Neural cell (in vitro differentiated cells): ENCODE results near the gene RPS6KA2. TPM values are rescaled to one million over a fixed set of nuclear protein-coding genes. Genes with fewer than 3 reads are reported as not detected.

Experiments
- H2AFZ ChIP-seq: fragments of 200-600, 300-800 bp; sonication (generic), shearing (Covaris generic); 2 replicates; pipeline ENCODE4 v1.6.0; 2014; ENCODE audit warnings: low read depth, mild to moderate bottlenecking, antibody characterized with exemption, low read length, moderate library complexity
- H3F3A ChIP-seq: fragments of 200-600 bp; shearing (Covaris generic); 2 replicates; pipeline ENCODE4 v1.6.1; 2016; ENCODE audit warnings: mild to moderate bottlenecking, moderate library complexity, mixed read lengths, antibody characterized with exemption, low read length; ENCODE audit not compliant: insufficient read depth, poor library complexity, severe bottlenecking
- H3K27ac ChIP-seq: fragments of 200-600, 300-800 bp; sonication (generic), shearing (Covaris generic); 2 replicates; pipeline ENCODE4 v1.5.1; 2014; ENCODE audit warnings: mild to moderate bottlenecking, low read length, moderate library complexity
- H3K27me3 ChIP-seq: fragments of 300-800, 200-600 bp; sonication (generic), shearing (Covaris generic); 2 replicates; pipeline ENCODE4 v1.6.0; 2014; ENCODE audit warnings: mild to moderate bottlenecking, low read depth, low read length, moderate library complexity; ENCODE audit not compliant: insufficient read depth
- H3K36me3 ChIP-seq: fragments of 300-800, 200-600 bp; sonication (generic), shearing (Covaris generic); 2 replicates; pipeline ENCODE4 v1.5.1; 2014; ENCODE audit warnings: mild to moderate bottlenecking, antibody characterized with exemption, low read length, moderate library complexity; ENCODE audit not compliant: insufficient read depth
- H3K4me2 ChIP-seq: fragments of 300-800, 200-600 bp; sonication (generic), shearing (Covaris generic); 2 replicates; pipeline ENCODE4 v1.6.0; 2014; ENCODE audit warnings: mild to moderate bottlenecking, low read length
- H3K4me3 ChIP-seq: fragments of 300-800, 200-600 bp; sonication (generic), shearing (Covaris generic); 2 replicates; pipeline ENCODE4 v1.5.1; 2014; ENCODE audit warnings: mild to moderate bottlenecking, low read length, moderate library complexity
- H3K79me2 ChIP-seq: fragments of 200-600 bp; shearing (Covaris generic); replicated peaks from 2 replicates; pipeline ENCODE4 v1.6.0; 2014; ENCODE audit warnings: mild to moderate bottlenecking, low read length, moderate library complexity; ENCODE audit not compliant: insufficient read depth
- H3K9ac ChIP-seq: fragments of 300-800, 200-600 bp; sonication (generic), shearing (Covaris generic); 2 replicates; pipeline ENCODE4 v1.6.1; 2016; ENCODE audit warnings: mild to moderate bottlenecking, low read length, mixed read lengths
- H3K9me2 ChIP-seq: fragments of 200-600 bp; shearing (Covaris generic); 2 replicates; pipeline ENCODE4 v1.6.1; 2016; ENCODE audit warnings: mild to moderate bottlenecking, low read length, mixed read lengths; ENCODE audit not compliant: insufficient read depth
- H3K9me3 ChIP-seq: fragments of 200-600, 300-800 bp; sonication (generic), shearing (Covaris generic); 2 replicates; pipeline ENCODE4 v1.6.1; 2016; ENCODE audit warnings: mild to moderate bottlenecking, mixed run types, low read length, moderate library complexity, mixed read lengths
- H4K20me1 ChIP-seq: fragments of 200-600 bp; shearing (Covaris generic); 2 replicates; pipeline ENCODE4 v1.6.1; 2016; ENCODE audit warnings: mild to moderate bottlenecking, mixed run types; ENCODE audit not compliant: insufficient read depth
- CTCF ChIP-seq: fragments of 450-650 bp; IDR thresholded peaks from 2 replicates; pipeline ENCODE4 v1.5.1; 2014; ENCODE audit warnings: antibody characterized with exemption, mild to moderate bottlenecking, moderate library complexity; ENCODE audit not compliant: poor library complexity, severe bottlenecking
- EP300 ChIP-seq: fragments of 450-650 bp; conservative IDR thresholded peaks from 2 replicates; pipeline ENCODE4 v1.6.1; 2014; ENCODE audit warnings: antibody characterized with exemption, mild to moderate bottlenecking, moderate library complexity; ENCODE audit not compliant: poor library complexity, severe bottlenecking
- EZH2 ChIP-seq: fragments of 200-600, 300-800 bp; shearing (Covaris generic), sonication (generic); IDR thresholded peaks from 2 replicates; pipeline ENCODE4 v1.6.1; 2014; ENCODE audit warnings: antibody characterized with exemption, low read length, borderline replicate concordance, mild to moderate bottlenecking; ENCODE audit not compliant: insufficient read depth, poor library complexity, severe bottlenecking
- MXI1 ChIP-seq: fragments of 450-650 bp; conservative IDR thresholded peaks from 2 replicates; pipeline ENCODE4 v1.6.1; 2014; ENCODE audit warnings: antibody characterized with exemption, mild to moderate bottlenecking; ENCODE audit not compliant: poor library complexity, severe bottlenecking
- POLR2AphosphoS5 ChIP-seq: IDR thresholded peaks from 2 replicates; pipeline ENCODE4 v1.6.1; 2012
- RAD21 ChIP-seq: fragments of 450-650 bp; conservative IDR thresholded peaks from 2 replicates; pipeline ENCODE4 v1.6.1; 2014; ENCODE audit warnings: antibody characterized with exemption, mild to moderate bottlenecking, moderate library complexity
- SMC3 ChIP-seq: fragments of 450-650 bp; conservative IDR thresholded peaks from 2 replicates; pipeline ENCODE4 v1.6.1; 2014; ENCODE audit warnings: antibody characterized with exemption, mild to moderate bottlenecking, moderate library complexity; ENCODE audit not compliant: poor library complexity
- TAF1 ChIP-seq: IDR thresholded peaks from 2 replicates; pipeline ENCODE4 v1.6.1; 2012; ENCODE audit warnings: low read depth
- polyA plus RNA-seq: library from polyadenylated mRNA; depleted of rRNA; stranded (reverse); fragments of >200 nt; gene quantifications from 2 replicates; pipeline ENCODE4 v1.2.3, GENCODE V29; 2014
- TF ChIP-seq, protein P1 (sequence below): IDR thresholded peaks from 2 replicates; pipeline ENCODE4 v1.6.1; 2012; ENCODE audit warnings: borderline replicate concordance

The RPS6KA2 gene
- polyA plus RNA-seq, 1 donor from 2014 or later: 34.3 TPM

DNA sequence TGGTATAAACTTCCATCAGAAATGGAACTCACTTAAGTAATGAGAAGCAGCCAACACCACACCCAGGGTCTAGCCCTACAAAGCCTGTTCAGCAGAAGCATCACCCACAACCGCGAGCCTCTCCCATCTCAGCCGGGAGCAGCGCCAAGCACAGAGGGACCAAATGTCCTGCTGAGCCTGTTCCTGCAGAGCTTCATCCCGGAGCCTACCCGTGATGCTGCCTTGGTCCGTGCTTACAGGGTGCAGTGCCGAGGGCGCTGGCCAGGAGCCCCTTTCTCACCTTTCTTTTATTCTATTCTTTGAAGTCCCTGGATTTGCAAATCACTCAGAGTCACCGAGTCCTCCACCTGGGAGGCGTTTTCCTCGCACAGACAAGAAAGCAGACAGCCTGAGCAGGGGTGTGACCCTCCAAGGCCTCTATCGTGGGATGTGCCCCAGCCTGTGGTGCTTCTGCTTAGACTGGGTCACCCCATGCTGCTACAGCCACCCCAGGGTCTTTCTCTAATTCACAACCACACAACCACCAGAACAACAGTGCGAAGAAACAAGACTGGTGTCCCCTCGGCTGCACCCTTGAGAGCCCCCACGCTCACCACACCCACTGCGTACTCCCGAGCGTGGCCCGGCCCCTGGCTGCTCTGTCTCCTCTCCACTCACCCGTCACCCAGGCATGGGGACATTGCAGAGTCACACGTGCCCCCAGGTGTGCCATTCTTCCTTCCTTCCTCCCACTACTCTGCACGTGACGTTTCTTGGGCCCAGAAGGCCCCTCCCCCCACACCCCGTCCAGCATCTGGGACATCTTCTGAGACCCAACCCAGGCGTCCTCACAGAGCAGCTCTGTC lies 152.1 kb downstream of the RPS6KA2 start:
- Histone ChIP-seq H3K9me2 (no peaks in the 10 kb centered on the region), H3K27ac (no peak overlapping the region), H4K20me1 (no peaks in the 10 kb centered on the region), H3K79me2 (no peaks in the 10 kb centered on the region), H3F3A (no peaks in the 10 kb centered on the region), H3K9me3 (no peaks in the 10 kb centered on the region), H3K27me3 (no peaks in the 10 kb centered on the region), H3K36me3 (no peaks in the 10 kb centered on the region), H3K4me2 (no peak overlapping the region), H3K4me3 (no peak overlapping the region), H3K9ac (no peak overlapping the region), H2AFZ (no peak overlapping the region)
- TF ChIP-seq RAD21 (no peak), POLR2AphosphoS5 (no peak), TAF1 (no peak), EZH2 (no peak), CTCF (no peak), MXI1 (no peak), SMC3 (no peak), EP300 (no peak)
- TF ChIP-seq, protein P1, sequence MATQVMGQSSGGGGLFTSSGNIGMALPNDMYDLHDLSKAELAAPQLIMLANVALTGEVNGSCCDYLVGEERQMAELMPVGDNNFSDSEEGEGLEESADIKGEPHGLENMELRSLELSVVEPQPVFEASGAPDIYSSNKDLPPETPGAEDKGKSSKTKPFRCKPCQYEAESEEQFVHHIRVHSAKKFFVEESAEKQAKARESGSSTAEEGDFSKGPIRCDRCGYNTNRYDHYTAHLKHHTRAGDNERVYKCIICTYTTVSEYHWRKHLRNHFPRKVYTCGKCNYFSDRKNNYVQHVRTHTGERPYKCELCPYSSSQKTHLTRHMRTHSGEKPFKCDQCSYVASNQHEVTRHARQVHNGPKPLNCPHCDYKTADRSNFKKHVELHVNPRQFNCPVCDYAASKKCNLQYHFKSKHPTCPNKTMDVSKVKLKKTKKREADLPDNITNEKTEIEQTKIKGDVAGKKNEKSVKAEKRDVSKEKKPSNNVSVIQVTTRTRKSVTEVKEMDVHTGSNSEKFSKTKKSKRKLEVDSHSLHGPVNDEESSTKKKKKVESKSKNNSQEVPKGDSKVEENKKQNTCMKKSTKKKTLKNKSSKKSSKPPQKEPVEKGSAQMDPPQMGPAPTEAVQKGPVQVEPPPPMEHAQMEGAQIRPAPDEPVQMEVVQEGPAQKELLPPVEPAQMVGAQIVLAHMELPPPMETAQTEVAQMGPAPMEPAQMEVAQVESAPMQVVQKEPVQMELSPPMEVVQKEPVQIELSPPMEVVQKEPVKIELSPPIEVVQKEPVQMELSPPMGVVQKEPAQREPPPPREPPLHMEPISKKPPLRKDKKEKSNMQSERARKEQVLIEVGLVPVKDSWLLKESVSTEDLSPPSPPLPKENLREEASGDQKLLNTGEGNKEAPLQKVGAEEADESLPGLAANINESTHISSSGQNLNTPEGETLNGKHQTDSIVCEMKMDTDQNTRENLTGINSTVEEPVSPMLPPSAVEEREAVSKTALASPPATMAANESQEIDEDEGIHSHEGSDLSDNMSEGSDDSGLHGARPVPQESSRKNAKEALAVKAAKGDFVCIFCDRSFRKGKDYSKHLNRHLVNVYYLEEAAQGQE: no peak

DNA sequence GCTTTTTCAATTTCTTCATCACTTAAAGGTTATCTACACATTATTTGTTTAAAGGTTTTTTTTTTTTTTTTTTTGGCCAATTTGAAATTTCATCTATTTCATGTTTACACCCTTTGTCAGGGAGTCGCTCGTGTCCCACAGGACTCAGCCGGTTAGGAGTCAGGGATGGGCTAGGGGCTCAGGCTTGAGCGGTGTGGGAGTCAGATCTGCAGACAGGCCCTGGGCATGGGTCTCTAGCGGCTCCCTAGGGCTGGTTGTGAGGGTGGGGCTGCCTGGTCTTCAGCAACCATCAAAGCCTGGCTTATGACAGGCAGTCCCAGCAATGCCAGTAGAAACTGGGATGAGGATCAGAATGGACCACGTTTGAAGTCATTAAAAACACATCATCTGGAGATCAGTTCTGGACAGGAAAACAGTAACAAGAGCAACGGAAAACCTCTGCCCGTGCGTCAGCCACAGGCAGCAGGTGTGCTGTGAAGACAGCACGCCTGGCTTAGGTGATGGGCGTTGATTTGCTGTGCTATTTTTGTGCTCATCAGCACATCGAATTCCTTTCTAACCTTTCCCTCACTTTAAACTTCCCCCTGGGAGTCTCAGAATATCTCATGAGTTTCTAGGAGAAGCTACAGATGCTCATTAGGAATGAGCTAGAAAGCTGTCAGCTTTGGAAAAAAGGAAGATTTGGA lies 153.0 kb downstream of the RPS6KA2 start:
- H4K20me1 ChIP-seq: no peaks in the 10 kb centered on the region
- H3K9me3 ChIP-seq: no peaks in the 10 kb centered on the region
- H3F3A ChIP-seq: no peaks in the 10 kb centered on the region

More for the DNA sequence above, 153.0 kb downstream of the RPS6KA2 start:
- no peaks in the 10 kb centered on the region for H3K79me2 ChIP-seq
- no peak overlapping the region for H2AFZ ChIP-seq
- no peaks in the 10 kb centered on the region for H3K36me3 ChIP-seq
- H3K4me2 ChIP-seq: no peak overlapping the region
- H3K4me3 ChIP-seq: no peak overlapping the region
- no peak overlapping the region for H3K9ac ChIP-seq
- H3K9me2 ChIP-seq: no peaks in the 10 kb centered on the region
- TF ChIP-seq CTCF (no peak), TAF1 (no peak), EP300 (no peak), SMC3 (no peak), RAD21 (no peak), POLR2AphosphoS5 (no peak), EZH2 (no peak), MXI1 (no peak)
- TF ChIP-seq, protein P1: no peak
- H3K27ac ChIP-seq: no peak overlapping the region
- H3K27me3 ChIP-seq: no peaks in the 10 kb centered on the region
